Skeletal muscle tissue (tissue), 4 donors: ENCODE measurements around the gene GAS5. TPM values are rescaled to one million over a fixed set of nuclear protein-coding genes. Genes with fewer than 3 reads are reported as not detected.

Experiments
- H3K27ac ChIP-seq: one replicate; pipeline ENCODE4 v1.7.0; 2013; ENCODE audit warnings: mild to moderate bottlenecking, low read depth, low read length, inconsistent platforms
- H3K27me3 ChIP-seq, 3 donors: one replicate each; pipeline ENCODE4 v1.7.0; 2013; ENCODE audit warnings: low read length in 3 of 3; ENCODE audit not compliant: control insufficient read depth in 3 of 3, insufficient read depth in 3 of 3
- H3K36me3 ChIP-seq, 3 donors: one replicate each; pipeline ENCODE4 v1.7.0; 2013; ENCODE audit warnings: low read length in 3 of 3; ENCODE audit not compliant: control insufficient read depth in 3 of 3, insufficient read depth in 3 of 3
- H3K4me1 ChIP-seq, 3 donors: one replicate each; pipeline ENCODE4 v1.7.0; 2013; ENCODE audit warnings: low read length in 3 of 3, mild to moderate bottlenecking in 3 of 3; ENCODE audit not compliant: control insufficient read depth in 3 of 3, insufficient read depth in 3 of 3
- H3K4me3 ChIP-seq, 3 donors: one replicate each; pipeline ENCODE4 v1.7.0; 2013; ENCODE audit warnings: low read length in 3 of 3
- H3K9ac ChIP-seq, 3 donors: one replicate each; pipeline ENCODE4 v1.7.0; 2013; ENCODE audit warnings: low read length in 3 of 3, mild to moderate bottlenecking in 3 of 3, moderate library complexity in 2 of 3, low read depth in 1 of 3
- H3K9me3 ChIP-seq, 3 donors: one replicate each; pipeline ENCODE4 v1.7.0; 2013; ENCODE audit warnings: low read length in 3 of 3; ENCODE audit not compliant: control insufficient read depth in 3 of 3
- total RNA-seq: library from RNA; depleted of rRNA; stranded (reverse); fragments of >200 nt; gene quantifications from one replicate; pipeline ENCODE4 v1.2.3, GENCODE V29; 2014
- donor health status: Osteomylitis.

GAS5 gene
- 743 TPM for total RNA-seq

DNA sequence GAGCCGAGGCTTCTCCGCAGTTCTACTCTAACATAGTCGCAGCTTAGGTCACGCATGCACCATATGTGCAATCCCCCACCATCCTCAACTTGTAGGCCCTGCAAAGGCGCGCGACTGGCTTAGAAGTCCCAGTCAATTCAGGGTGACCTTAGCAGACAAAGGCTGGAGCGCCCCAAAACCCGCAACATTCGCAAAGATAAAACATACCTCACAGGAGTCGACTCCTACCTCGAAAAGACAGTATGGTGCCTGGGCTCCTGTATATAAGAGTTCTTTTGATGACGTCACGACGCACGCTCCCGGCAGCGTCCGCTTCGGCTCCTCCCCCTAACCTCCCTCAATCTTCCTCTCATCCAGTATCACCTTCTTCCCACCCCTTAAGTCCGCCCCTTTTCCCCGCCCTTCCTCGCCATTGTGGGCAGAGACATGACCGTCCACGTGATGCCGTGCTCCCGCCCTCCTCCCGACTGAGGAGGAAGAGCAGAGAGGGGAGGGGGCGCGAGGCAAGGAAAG lies at the start of gene GAS5:
GAS5 (minus strand) TSS at position 237 of the 513 bp plus-strand sequence.
- no peaks in the 10 kb centered on the region for H3K27me3 ChIP-seq
- peak within 1 kb of the TSS; percentile 94 to 95 (median 95) for H3K4me3 ChIP-seq
- H3K9me3 ChIP-seq, result no peaks in the 10 kb centered on the region
- peak within 1 kb of the TSS; percentile 89 for H3K27ac ChIP-seq
- H3K9ac ChIP-seq, result peak within 1 kb of the TSS; percentile 79 to 88 (median 86)
- peaks cover 15 to 27% (median 27%) of the 10 kb centered on the region in 3 donors for H3K4me1 ChIP-seq
- H3K36me3 ChIP-seq, result peaks cover 18 to 42% (median 37%) of the 10 kb centered on the region in 3 donors

DNA sequence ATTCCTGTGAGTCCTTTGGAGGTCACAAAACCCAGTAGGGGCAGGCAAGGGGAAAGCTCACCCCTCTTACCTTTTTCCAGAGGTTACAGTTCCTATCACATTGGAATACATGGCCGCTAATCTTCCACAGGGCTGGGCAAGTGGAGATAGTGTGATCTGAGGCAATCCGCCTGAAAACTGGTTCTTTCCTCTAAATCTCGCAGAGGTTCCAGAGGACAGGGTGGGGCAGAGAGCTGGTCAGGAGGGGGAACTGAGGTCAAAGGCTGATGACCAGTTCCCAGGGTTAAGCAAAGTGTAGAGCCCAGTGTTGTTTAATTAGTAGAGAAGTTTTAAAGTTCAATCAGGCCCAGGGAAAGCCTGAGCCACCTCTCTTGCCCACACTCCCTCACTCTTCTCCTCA lies 49.4 kb upstream of the GAS5 start, which contains the start of gene SERPINC1:
SERPINC1 (minus strand) TSS at position 179 of the 400 bp plus-strand sequence; CDS start at position 111, 68 bp downstream.
- no peaks in the 10 kb centered on the region for H3K36me3 ChIP-seq
- no peak within 1 kb of the TSS for H3K9ac ChIP-seq
- no peak within 1 kb of the TSS for H3K4me3 ChIP-seq
- no peaks in the 10 kb centered on the region for H3K27me3 ChIP-seq
- no peaks in the 10 kb centered on the region for H3K9me3 ChIP-seq
- H3K4me1 ChIP-seq, result no peaks in the 10 kb centered on the region
- no peak within 1 kb of the TSS for H3K27ac ChIP-seq

DNA sequence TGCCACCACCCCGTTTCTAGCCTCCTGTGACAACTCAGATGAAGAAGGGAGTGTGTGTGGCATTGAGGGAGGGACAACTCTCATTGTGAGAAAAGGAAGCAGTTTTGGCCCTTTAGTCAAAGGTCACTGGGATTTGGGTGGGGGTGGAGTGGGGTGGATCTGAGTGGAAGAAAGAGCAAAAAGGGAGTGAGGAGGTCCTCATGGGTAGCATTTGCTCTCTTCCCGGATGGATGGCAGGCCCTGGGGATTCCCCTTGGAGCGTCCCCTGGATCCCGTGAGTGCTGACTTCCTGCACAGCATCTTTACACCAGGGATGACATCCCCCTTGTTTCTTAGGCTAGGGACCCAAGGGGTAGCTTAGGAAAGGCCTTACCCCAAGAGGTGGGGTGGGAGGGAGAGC lies 48.9 kb upstream of the GAS5 start:
- H3K4me3 ChIP-seq, result no peak overlapping the region
- H3K27ac ChIP-seq, result no peak overlapping the region
- H3K27me3 ChIP-seq, result no peaks in the 10 kb centered on the region
- no peaks in the 10 kb centered on the region for H3K9me3 ChIP-seq
- no peaks in the 10 kb centered on the region for H3K36me3 ChIP-seq
- H3K9ac ChIP-seq, result no peak overlapping the region
- no peaks in the 10 kb centered on the region for H3K4me1 ChIP-seq

GRCh38 chr1:173915596-173915995 lies 47.8 kb upstream of the GAS5 start:
- no peaks in the 10 kb centered on the region for H3K4me1 ChIP-seq
- H3K27me3 ChIP-seq, result no peaks in the 10 kb centered on the region
- no peaks in the 10 kb centered on the region for H3K36me3 ChIP-seq
- H3K9ac ChIP-seq, result no peak overlapping the region
- H3K4me3 ChIP-seq, result no peak overlapping the region
- no peaks in the 10 kb centered on the region for H3K9me3 ChIP-seq
- H3K27ac ChIP-seq, result no peak overlapping the region

- H3K36me3 ChIP-seq, result peaks cover 0 to 3% (median 2%) of the 10 kb centered on the region in 3 donors
- no peak overlapping the region for H3K27ac ChIP-seq
- no peaks in the 10 kb centered on the region for H3K27me3 ChIP-seq
- H3K9ac ChIP-seq, result no peak overlapping the region
- H3K4me3 ChIP-seq, result no peak overlapping the region
- no peaks in the 10 kb centered on the region for H3K9me3 ChIP-seq
- H3K4me1 ChIP-seq, result no peaks in the 10 kb centered on the region
Observed at GRCh38 chr1:173914366-173914871, 46.6 kb upstream of the GAS5 start.

DNA sequence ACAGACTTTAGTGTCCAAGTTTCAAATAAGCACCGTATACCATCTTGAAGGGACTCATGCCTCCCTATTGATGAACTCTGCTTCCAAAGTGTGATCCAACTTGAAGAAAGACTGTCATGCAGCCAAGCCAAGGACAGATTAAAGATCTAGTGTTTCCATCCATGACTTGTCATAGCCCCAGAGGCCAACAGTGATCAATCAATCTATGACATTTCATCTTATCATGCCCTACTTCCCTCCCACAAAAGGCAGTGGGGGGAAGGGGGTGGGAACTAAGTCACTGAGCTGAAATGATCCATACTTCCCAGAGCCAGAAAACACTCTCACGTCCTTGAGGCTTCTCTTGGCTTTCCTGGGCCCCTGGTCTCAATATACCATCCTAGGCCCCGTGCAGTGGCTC lies 45.3 kb upstream of the GAS5 start:
- no peaks in the 10 kb centered on the region for H3K4me1 ChIP-seq
- H3K9ac ChIP-seq, result no peak overlapping the region
- H3K27me3 ChIP-seq, result no peaks in the 10 kb centered on the region
- no peaks in the 10 kb centered on the region for H3K9me3 ChIP-seq
- H3K27ac ChIP-seq, result no peak overlapping the region
- peaks cover 0 to 6% (median 4%) of the 10 kb centered on the region in 3 donors for H3K36me3 ChIP-seq
- no peak overlapping the region for H3K4me3 ChIP-seq

- no peaks in the 10 kb centered on the region for H3K4me1 ChIP-seq
- no peak overlapping the region for H3K9ac ChIP-seq
Observed at GRCh38 chr1:173903827-173904531, 36.2 kb upstream of the GAS5 start.

DNA sequence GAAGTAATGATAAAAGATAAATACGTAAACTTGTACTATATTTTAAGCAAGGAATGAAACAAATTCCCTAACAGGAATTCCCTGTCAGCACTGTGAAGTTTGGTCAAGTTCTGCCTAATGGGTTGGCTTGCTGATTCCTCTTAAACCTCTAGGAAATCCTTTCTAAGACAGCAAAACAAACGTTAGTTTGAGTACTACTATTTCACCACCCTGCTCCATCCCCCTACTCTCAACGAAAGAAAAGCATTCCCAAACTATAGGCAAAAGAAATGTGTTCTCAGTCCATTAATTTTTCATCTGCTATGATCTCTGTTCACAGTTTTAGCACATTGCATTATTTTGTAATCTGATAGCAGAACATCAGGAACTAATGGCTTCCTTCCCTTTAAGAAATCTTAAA lies 33.2 kb upstream of the GAS5 start:
- Histone ChIP-seq H3K4me1 (no peaks in the 10 kb centered on the region), H3K27ac (no peak overlapping the region), H3K4me3 (no peak overlapping the region), H3K9me3 (no peaks in the 10 kb centered on the region), H3K27me3 (no peaks in the 10 kb centered on the region), H3K9ac (no peak overlapping the region), H3K36me3 (peaks cover 0 to 2% (median 0%) of the 10 kb centered on the region in 3 donors)

More at GRCh38 chr1:173903827-173904531, 36.2 kb upstream of the GAS5 start:
- H3K27me3 ChIP-seq, result no peaks in the 10 kb centered on the region
- H3K4me3 ChIP-seq, result no peak overlapping the region
- no peaks in the 10 kb centered on the region for H3K9me3 ChIP-seq
- peaks cover 0 to 2% (median 0%) of the 10 kb centered on the region in 3 donors for H3K36me3 ChIP-seq
- H3K27ac ChIP-seq, result no peak overlapping the region

- no peaks in the 10 kb centered on the region for H3K4me1 ChIP-seq
- no peaks in the 10 kb centered on the region for H3K9me3 ChIP-seq
- no peak overlapping the region for H3K9ac ChIP-seq
- H3K36me3 ChIP-seq, result peaks cover 0 to 2% (median 0%) of the 10 kb centered on the region in 3 donors
- no peak overlapping the region for H3K27ac ChIP-seq
- H3K27me3 ChIP-seq, result no peaks in the 10 kb centered on the region
- H3K4me3 ChIP-seq, result no peak overlapping the region
Observed at GRCh38 chr1:173900427-173900826, 32.6 kb upstream of the GAS5 start.

DNA sequence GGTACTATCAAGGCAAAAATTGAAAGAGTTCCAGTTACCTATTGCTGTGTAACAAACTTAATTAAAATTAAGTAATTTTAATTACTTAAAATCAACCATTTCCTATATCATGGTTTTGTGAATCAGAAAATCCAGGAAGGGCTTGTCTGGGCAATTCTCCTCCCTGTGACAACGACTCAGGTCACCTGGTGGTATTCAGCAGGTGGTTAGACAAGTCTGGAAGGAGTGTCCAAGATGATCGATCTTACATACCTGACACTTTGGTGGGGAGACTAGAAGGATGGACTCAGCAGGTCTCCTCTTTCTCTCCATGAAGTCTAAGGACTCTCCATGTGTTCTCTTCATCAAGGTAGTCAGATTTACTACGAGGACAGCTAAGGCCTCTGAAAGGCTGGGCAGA lies 26.4 kb upstream of the GAS5 start:
- Histone ChIP-seq H3K36me3 (peaks cover 0 to 4% (median 0%) of the 10 kb centered on the region in 3 donors), H3K4me3 (no peak overlapping the region), H3K9ac (no peak overlapping the region), H3K9me3 (no peaks in the 10 kb centered on the region), H3K27me3 (no peaks in the 10 kb centered on the region), H3K4me1 (no peaks in the 10 kb centered on the region), H3K27ac (no peak overlapping the region)
